AG09309 (cell line): Measurements from ENCODE around the gene GYS1.

Source experiments
- DNase-seq: peaks from one replicate; pipeline ENCODE4 v3.0.0-alpha.2; 2010; ENCODE audit warnings: low read depth
- H3K4me3 ChIP-seq: 2 replicates; pipeline ENCODE4 v1.5.1; 2011; ENCODE audit warnings: mild to moderate bottlenecking, low read depth, low read length, moderate library complexity; ENCODE audit not compliant: control insufficient read depth
- CTCF ChIP-seq: IDR thresholded peaks from 2 replicates; pipeline ENCODE4 v1.5.1; 2011; ENCODE audit warnings: mild to moderate bottlenecking, low read depth, low read length, inconsistent platforms; ENCODE audit not compliant: insufficient read depth, control insufficient read depth; ENCODE audit errors: missing control alignments

The GYS1 gene

DNA sequence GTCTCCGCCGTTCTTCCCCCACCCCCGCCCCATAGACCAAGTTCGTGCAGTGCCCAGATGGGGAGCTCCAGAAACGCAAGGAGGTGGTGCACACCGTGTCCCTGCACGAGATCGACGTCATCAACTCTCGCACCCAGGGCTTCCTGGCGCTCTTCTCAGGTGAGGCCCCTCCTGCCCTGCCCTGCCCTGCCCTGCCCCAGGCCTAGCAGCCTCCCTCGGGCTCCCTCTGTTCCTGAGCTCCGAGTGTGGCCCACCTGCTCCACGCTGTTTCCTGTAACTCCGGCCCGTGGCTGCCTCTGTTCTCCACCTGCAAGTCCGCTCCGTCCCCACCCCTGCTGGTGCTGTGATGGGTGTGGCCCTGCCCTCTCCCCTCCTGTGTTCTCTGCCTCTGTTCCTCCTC, 17.3 kb upstream of the GYS1 start:
- no peak for TF ChIP-seq CTCF
- H3K4me3 ChIP-seq = no peak overlapping the region
- DNase-seq = no peak

GRCh38 chr19:49009828-49010227, 16.7 kb upstream of the GYS1 start:
- TF ChIP-seq CTCF = no peak
- DNase-seq = no peak
- no peak overlapping the region for H3K4me3 ChIP-seq

DNA sequence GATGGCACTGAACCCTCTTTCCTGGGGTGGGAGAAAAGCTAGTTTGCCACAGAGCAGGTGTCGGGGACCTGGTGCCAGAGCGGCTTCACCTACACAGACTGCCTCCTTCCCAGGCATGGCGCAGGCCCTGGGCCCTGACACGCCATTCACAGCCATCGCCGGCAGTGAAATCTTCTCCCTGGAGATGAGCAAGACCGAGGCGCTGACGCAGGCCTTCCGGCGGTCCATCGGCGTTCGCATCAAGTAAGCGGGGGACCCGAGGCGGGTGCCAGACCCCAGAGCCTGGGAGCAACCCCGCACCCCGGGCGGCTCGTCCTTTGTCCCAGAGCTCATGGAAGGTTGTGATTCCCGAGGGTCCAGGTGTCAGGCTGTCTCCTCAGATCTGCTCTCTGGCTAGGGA, 13.8 kb upstream of the GYS1 start:
- no peak for DNase-seq
- H3K4me3 ChIP-seq = no peak overlapping the region
- no peak for TF ChIP-seq CTCF

DNA sequence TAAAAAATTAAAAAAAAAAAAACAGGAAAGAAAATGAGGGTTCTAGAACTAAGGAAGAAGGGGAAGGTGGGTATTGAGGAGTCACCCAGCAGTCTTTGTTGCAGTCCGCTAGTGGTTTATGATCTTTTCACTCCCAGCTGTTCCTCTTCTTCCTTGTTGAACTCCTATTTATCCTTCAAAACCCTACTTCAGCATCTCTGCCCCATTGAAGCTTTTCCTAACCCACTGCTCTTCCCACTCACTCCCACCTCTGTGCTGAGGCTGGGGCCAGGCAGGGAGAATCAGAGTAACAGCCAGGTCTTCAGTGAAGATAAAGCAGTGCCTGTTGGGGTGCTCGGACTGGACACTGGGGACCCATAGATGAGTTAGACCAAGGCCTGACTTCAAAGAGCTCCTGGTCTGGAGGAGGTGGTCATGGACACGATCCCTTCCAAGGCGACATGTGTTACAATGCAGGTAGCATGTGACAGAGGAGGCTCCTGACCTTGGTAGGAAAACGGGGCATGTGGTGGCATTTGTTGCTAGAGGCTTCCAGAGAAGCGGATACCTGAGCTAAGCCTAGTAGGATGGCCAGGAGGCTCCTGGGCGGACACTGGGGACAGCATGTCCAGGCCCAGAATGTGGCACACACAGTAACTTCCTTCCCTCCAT, 12.0 kb upstream of the GYS1 start:
- TF ChIP-seq CTCF = no peak
- no peak overlapping the region for H3K4me3 ChIP-seq
- DNase-seq = no peak

- H3K4me3 ChIP-seq = no peak overlapping the region
- no peak for TF ChIP-seq CTCF
- no peak for DNase-seq
Measured at GRCh38 chr19:49004133-49004532, 11.0 kb upstream of the GYS1 start.

DNA sequence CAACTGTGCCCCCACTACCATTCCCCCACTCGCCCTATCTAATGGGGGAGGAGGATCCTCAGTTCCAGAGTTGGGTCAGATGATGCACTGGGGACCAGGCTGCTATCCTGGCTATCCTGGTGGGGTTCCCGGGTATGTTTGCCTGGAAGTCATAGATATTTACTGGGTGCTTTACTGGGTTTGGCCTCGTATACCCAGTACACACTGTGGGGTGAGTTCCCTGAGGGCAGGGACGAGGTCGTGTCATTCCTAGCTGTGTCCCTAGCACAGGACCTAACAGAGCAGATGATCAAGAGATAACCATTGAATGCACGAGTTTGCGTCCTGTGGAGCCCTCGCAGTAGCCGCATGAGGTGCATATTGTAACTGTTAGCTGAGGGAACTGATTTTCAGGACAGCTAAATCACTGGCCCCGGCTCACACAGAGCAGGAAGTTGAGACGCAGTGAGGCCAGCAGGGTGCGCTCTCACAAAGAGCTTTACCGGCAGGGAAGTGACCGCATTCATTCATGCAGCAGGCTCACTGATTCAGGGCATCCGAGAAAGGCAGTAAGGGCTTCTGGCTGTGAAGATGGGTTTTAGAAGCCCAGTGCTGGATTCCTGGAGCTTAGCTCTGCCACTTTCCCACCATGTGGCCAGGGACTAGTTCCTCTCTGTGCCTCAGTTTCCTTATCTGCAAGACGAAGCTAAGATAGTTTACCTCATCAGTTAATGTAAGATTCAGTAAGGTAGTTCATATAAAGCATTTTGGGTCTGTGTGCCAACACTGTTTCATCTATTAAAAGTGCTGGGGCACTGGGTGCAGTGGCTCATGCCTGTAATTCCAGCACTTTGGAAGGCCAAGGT, 6.6 kb upstream of the GYS1 start:
- peak; percentile 80 for TF ChIP-seq CTCF
- DNase-seq = no peak
- H3K4me3 ChIP-seq = no peak overlapping the region

GRCh38 chr19:48997972-48998371, 4.9 kb upstream of the GYS1 start:
- DNase-seq = no peak
- no peak overlapping the region for H3K4me3 ChIP-seq
- TF ChIP-seq CTCF = peak; percentile 60
